GM12891 (cell line): Measurements from ENCODE around the gene ARID2.

Source experiments
- POLR2A ChIP-seq: IDR thresholded peaks from 2 replicates; pipeline ENCODE4 v1.6.1; 2011; ENCODE audit warnings: low read depth, low read length, control low read depth
- POLR2AphosphoS5 ChIP-seq: IDR thresholded peaks from 2 replicates; pipeline ENCODE4 v1.6.1; 2011; ENCODE audit warnings: low read depth, low read length, control low read depth
- TAF1 ChIP-seq: IDR thresholded peaks from 2 replicates; pipeline ENCODE4 v1.6.1; 2011; ENCODE audit warnings: low read depth, low read length, control low read depth

DNA sequence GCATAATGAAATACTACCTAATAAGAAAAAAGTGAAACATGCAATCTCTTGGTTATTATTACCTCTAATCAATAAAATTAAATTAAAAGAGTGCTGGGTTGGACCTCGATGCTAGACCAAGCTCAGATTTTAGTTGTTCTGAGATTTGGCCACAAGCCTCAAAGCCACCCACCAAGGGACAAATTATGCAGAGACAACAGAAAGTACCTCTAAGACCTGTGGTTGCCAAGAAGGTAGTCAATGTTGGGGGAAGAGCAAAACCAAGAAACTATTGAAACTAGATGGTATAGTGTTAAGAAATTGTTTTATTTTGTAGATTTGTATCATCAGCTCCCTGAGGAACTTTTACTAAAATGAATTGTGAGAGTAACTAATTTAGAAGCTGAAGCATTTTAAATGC is 43.8 kb upstream of the ARID2 start:
- TF ChIP-seq POLR2A (no peak), POLR2AphosphoS5 (no peak), TAF1 (no peak)
